Measurements from ENCODE around the gene LSM14A. TPM values are rescaled to one million over a fixed set of nuclear protein-coding genes. Genes with fewer than 3 reads are reported as not detected.
A peak's percentile ranks its signal among the peaks of the same experiment; 100 is the strongest.
"Not testable (repeated sequence)": the region's sequence is repeated elsewhere in the genome, so short reads cannot be mapped to it uniquely, and the experiment has no call there.

Gene LSM14A
- total RNA-seq, 4 donors from 2014 or later = 51.5 to 110 (median 62.9) TPM

DNA sequence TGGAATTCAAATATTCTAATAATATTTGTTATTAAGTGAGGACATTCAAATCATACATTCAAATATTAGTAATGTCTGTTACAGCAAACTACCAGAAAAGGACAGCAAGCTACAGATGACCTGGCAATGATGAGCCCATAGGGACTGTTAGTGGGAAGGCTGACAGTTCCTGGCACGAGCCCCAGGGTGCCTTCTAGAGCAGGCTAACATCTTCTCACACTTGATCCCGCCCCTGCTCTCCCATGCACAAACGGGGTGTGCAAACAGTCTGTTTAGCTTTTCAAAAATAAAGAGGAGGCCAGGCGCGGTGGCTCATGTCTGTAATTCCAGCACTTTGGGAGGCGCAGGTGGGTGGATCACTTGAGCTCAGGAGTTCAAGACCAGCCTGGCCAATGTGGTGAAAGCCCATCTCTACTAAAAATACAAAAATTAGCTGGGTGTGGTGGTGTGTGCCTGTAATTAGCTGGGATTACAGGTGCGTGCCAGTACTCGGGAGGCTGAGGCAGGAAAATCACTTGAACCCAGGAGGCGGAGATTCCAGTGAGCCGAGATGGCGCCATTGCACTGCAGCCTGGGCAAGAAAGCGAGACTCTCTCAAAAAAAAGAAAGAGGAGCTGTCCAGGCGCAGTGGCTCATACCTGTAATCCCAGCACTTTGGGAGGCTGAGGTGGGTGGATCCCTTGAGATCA, 72.5 kb downstream of the LSM14A start:
- no peak overlapping the region for H3K27ac ChIP-seq
- no peak overlapping the region for H3K4me3 ChIP-seq
- no peak for TF ChIP-seq CTCF (IDR thresholded peaks at IDR 0.05)
- no peak for TF ChIP-seq POLR2A (IDR thresholded peaks at IDR 0.05)
- no peak for DNase-seq
- H3K4me1 ChIP-seq = peaks cover 0 to 13% (median 0%) of the 10 kb centered on the region in 3 donors
- no peaks in the 10 kb centered on the region for H3K36me3 ChIP-seq
- intact Hi-C loops (cut with DNase I) = no loop called here
- H3K27me3 ChIP-seq = no peaks in the 10 kb centered on the region
- WGBS, 2 donors = 68 to 79% methylated on average over 9 to 10 of the region's 13 CpGs
- H3K9me3 ChIP-seq = no peaks in the 10 kb centered on the region

DNA sequence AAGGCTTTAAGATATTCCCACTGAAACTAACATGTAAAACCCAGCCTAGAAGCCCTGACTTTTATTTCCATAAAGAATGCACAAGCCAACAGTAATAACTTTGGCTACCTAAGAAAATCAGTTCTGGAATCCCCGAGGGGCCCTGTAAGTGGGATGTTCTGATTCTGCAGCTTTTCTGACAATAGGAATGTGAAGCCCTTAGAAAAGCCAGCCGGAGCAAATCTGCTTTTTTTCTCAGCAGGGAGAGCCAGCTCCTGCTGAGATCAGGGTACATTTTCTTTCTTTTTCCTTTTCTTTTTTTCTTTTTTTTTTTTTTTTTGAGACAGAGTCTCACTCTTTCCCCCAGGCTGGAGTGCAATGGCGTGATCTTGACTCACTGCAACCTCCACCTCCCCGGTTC, 74.0 kb downstream of the LSM14A start:
- TF ChIP-seq CTCF (IDR thresholded peaks at IDR 0.05) = no peak
- no peak for TF ChIP-seq POLR2A (IDR thresholded peaks at IDR 0.05)
- Histone ChIP-seq H3K4me1 (peaks cover 0 to 12% (median 0%) of the 10 kb centered on the region in 3 donors), H3K27ac (no peak overlapping the region), H3K36me3 (no peaks in the 10 kb centered on the region), H3K4me3 (no peak overlapping the region), H3K27me3 (no peaks in the 10 kb centered on the region), H3K9me3 (no peaks in the 10 kb centered on the region)
- WGBS, 2 donors = 56 to 73% methylated on average over 2 to 4 of the region's 4 CpGs
- intact Hi-C loops (cut with DNase I) = no loop called here
- DNase-seq = no peak

GRCh38 chr19:34248941-34249340, 76.6 kb downstream of the LSM14A start:
- H3K4me1 ChIP-seq = peaks cover 0 to 11% (median 0%) of the 10 kb centered on the region in 3 donors
- H3K27me3 ChIP-seq = no peaks in the 10 kb centered on the region
- H3K4me3 ChIP-seq = no peak overlapping the region
- TF ChIP-seq CTCF (IDR thresholded peaks at IDR 0.05) (no peak), POLR2A (IDR thresholded peaks at IDR 0.05) (no peak)
- H3K36me3 ChIP-seq = no peaks in the 10 kb centered on the region
- WGBS, 2 donors = 92 to 93% methylated on average over 2 to 3 of the region's 4 CpGs
- DNase-seq = no peak
- H3K9me3 ChIP-seq = no peaks in the 10 kb centered on the region
- H3K27ac ChIP-seq = no peak overlapping the region
- intact Hi-C loops (cut with DNase I) = no loop called here

DNA sequence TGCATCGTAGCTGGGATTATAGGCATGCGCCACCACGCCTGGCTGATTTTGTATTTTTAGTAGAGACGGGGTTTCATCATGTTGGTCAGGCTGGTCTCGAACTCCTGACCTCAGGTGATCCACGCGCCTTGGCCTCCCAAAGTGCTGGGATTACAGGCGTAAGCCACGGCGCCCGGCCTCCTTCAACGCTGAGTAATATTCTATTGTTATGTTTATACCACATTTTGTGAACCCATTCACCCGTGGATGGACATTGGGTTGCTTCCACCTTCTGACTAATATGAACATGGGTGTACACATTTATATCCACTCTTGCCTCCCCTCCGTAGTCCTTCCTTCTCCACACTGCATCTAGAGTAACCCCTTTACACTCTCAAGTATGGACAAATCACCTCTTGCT, 80.9 kb downstream of the LSM14A start:
- Histone ChIP-seq H3K27ac (peak overlapping the region in 2 of 4 donors; percentile 97), H3K4me1 (peaks cover 0 to 28% (median 6%) of the 10 kb centered on the region in 3 donors)
- 79 to 90% methylated on average over 14 of the region's 14 CpGs for WGBS, 2 donors
- DNase-seq; H3K36me3 ChIP-seq; H3K9me3 ChIP-seq; H3K4me3 ChIP-seq; intact Hi-C loops (cut with DNase I); H3K27me3 ChIP-seq: not testable (repeated sequence)

DNA sequence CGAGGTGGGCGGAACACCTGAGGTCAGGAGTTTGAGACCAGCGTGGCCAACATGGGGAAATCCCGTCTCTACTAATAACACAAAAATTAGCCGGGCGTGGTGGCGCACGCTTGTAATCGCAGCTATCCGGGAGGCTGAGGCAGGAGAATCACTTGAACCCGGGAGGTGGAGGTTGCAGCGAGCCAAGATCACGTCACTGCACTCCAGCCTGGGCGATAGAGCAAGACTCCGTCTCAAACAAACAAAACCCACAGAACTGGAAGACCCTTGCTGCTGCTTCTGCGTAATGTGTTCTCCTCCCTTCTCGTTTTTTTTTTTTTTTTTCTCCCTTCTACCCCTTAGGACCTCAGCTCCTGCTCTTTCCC, 81.4 kb downstream of the LSM14A start:
- 41 to 53% methylated on average over 15 to 17 of the region's 17 CpGs for WGBS, 2 donors
- H3K4me1 ChIP-seq = peaks cover 0 to 28% (median 6%) of the 10 kb centered on the region in 3 donors
- intact Hi-C loops (cut with DNase I) = not testable (repeated sequence)

DNA sequence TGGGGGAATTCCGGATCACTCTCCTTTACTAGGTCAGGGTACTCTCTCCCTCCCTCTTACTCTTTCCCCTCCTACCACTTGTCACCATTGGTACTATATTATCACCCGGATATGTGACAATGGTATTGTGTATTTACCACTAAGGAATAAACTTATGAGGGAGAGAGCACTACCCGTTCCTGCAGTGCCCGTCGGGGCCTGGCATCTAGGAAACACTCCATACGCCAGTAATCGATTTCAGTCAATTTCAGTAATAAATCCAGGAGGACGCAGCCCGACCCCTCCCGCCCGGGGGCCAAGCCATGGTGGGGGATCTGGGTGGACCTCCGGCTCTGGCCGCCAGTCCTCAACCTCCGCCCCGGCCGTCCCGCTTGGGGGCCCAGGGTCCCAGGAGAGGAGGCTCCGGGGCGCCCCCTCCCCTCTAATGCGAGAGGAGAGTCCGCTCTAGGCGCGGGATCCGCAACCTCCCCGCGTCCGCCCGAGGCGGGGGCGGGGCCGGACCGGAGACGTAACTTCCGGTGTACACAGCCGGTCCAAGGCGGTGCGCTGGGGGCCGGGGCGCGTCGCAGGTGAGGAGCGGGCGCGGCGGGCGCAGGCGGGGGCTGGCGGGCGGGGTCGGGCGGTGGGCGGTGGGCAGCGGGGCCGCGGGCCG, 81.9 kb downstream of the LSM14A start, which contains the start of gene GARRE1:
TSS of gene GARRE1 (plus strand) at position 509 of the 652 bp plus-strand sequence. CDS start 45,920 bp downstream, outside the sequence.
- TF ChIP-seq POLR2A (IDR thresholded peaks at IDR 0.05) (peak in 3 of 4 donors; percentile 44 to 94 (median 63)), CTCF (IDR thresholded peaks at IDR 0.05) (no peak)
- WGBS, 2 donors = 0% methylated on average over 4 to 7 of the region's 56 CpGs
- Histone ChIP-seq H3K27me3 (no peaks in the 10 kb centered on the region), H3K4me3 (peak within 1 kb of the TSS; percentile 94 to 96 (median 95)), H3K36me3 (peaks cover 0 to 5% (median 0%) of the 10 kb centered on the region in 3 donors), H3K27ac (peak within 1 kb of the TSS; percentile 93 to 97 (median 96)), H3K9me3 (no peaks in the 10 kb centered on the region), H3K4me1 (peaks cover 0 to 29% (median 6%) of the 10 kb centered on the region in 3 donors)
- DNase-seq = peak; percentile 32
- intact Hi-C loops (cut with DNase I) = no loop called here

More for the DNA sequence above, 81.4 kb downstream of the LSM14A start:
- not testable (repeated sequence) for H3K9me3 ChIP-seq, H3K27me3 ChIP-seq, H3K36me3 ChIP-seq, DNase-seq
- Histone ChIP-seq H3K27ac (peak overlapping the region; percentile 93 to 97 (median 96)), H3K4me3 (peak overlapping the region; percentile 94 to 96 (median 95))
